Lower leg skin (tissue), 4 donors: ENCODE measurements around the gene PTPRU. TPM values are rescaled to one million over a fixed set of nuclear protein-coding genes. Genes with fewer than 3 reads are reported as not detected.

Source experiments
- DNase-seq, 2 donors: peaks; one replicate each; pipeline ENCODE4 v3.0.0-alpha.2; 2019; ENCODE audit warnings: low spot score in 2 of 2
- H3K4me3 ChIP-seq: fragments of 200-600 bp; sonication (generic); 2 replicates; pipeline ENCODE4 v1.5.1; 2017; ENCODE audit warnings: mild to moderate bottlenecking, low read depth; ENCODE audit not compliant: poor library complexity, severe bottlenecking
- POLR2A ChIP-seq, 2 donors: fragments of 450-650 bp; IDR thresholded peaks; one replicate each; pipeline ENCODE4 v1.6.1; 2016 to 2017; ENCODE audit warnings: antibody characterized with exemption in 2 of 2, mild to moderate bottlenecking in 1 of 2, moderate library complexity in 1 of 2
- WGBS, 2 donors: methylation state at CpG; one replicate each; pipeline ENCODE4 v1.1.5; 2018; 5-methylcytosine and 5-hydroxymethylcytosine counted together
- intact Hi-C: fragments of 100-400 bp; cut with DNase I; formaldehyde crosslinking; loops from one replicate; pipeline ENCODE4 v1.15.0; 2023; ENCODE audit warnings: low total_unique reads
- total RNA-seq, 4 donors: library from RNA; depleted of rRNA; stranded (reverse); fragments of >200 nt; gene quantifications; one replicate each; pipeline ENCODE4 v1.1.0, GENCODE V29; 2016
- TF ChIP-seq, protein P1 (sequence below), 3 donors: fragments of 450-650 bp; IDR thresholded peaks; one replicate each; pipeline ENCODE4 v1.5.1; 2016; ENCODE audit warnings: antibody characterized with exemption in 3 of 3, mild to moderate bottlenecking in 3 of 3, moderate library complexity in 2 of 3

The PTPRU gene
- total RNA-seq, 4 donors from 2014 or later, result 15.9 to 56.3 (median 30.6) TPM

DNA sequence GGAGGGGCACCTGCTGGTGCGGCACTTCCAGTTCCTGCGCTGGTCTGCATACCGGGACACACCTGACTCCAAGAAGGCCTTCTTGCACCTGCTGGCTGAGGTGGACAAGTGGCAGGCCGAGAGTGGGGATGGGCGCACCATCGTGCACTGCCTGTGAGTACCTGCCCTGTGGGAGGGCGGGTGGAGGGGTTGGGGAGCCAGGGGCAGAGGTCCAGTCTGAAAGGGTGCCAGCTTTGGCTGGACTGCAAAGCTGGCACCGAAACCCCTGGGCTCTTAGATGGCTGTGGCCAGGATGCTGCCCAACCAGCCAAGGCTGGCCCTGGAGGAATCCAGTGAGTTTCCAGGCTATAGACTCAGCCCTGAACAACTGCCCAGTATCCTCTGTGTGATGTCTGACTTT, 87.3 kb downstream of the PTPRU start:
- intact Hi-C loops, result no loop called here
- no peak for DNase-seq
- H3K4me3 ChIP-seq, result no peak overlapping the region
- no peak for TF ChIP-seq POLR2A (IDR thresholded peaks at IDR 0.05)
- TF ChIP-seq, protein P1, sequence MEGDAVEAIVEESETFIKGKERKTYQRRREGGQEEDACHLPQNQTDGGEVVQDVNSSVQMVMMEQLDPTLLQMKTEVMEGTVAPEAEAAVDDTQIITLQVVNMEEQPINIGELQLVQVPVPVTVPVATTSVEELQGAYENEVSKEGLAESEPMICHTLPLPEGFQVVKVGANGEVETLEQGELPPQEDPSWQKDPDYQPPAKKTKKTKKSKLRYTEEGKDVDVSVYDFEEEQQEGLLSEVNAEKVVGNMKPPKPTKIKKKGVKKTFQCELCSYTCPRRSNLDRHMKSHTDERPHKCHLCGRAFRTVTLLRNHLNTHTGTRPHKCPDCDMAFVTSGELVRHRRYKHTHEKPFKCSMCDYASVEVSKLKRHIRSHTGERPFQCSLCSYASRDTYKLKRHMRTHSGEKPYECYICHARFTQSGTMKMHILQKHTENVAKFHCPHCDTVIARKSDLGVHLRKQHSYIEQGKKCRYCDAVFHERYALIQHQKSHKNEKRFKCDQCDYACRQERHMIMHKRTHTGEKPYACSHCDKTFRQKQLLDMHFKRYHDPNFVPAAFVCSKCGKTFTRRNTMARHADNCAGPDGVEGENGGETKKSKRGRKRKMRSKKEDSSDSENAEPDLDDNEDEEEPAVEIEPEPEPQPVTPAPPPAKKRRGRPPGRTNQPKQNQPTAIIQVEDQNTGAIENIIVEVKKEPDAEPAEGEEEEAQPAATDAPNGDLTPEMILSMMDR (IDR thresholded peaks at IDR 0.05), result no peak
- 93 to 98% methylated on average over 8 of the region's 8 CpGs for WGBS, 2 donors

DNA sequence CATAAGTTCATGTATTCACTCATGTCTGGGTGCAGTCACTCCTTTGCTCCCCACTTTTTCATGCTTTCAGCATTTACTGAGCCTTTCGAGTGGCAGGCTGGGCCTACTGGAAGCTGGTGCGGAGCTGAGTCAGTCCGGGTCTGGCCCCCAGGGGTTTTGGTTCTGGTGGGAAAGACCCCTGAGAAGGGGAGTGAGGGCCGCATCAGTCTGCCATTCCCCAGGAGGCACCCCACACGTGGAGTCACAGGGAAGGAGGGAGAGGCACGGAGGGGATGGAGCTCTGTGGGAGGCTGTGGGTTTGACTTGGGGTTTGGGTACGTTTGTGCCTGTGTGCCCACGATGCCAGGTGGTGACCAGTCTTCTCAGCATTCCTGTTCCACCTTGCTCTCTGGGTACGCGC, 87.9 kb downstream of the PTPRU start:
- no peak for DNase-seq
- intact Hi-C loops, result no loop called here
- WGBS, 2 donors, result 84 to 87% methylated on average over 10 of the region's 10 CpGs
- no peak for TF ChIP-seq POLR2A (IDR thresholded peaks at IDR 0.05)
- TF ChIP-seq, protein P1 (IDR thresholded peaks at IDR 0.05), result no peak
- H3K4me3 ChIP-seq, result no peak overlapping the region

DNA sequence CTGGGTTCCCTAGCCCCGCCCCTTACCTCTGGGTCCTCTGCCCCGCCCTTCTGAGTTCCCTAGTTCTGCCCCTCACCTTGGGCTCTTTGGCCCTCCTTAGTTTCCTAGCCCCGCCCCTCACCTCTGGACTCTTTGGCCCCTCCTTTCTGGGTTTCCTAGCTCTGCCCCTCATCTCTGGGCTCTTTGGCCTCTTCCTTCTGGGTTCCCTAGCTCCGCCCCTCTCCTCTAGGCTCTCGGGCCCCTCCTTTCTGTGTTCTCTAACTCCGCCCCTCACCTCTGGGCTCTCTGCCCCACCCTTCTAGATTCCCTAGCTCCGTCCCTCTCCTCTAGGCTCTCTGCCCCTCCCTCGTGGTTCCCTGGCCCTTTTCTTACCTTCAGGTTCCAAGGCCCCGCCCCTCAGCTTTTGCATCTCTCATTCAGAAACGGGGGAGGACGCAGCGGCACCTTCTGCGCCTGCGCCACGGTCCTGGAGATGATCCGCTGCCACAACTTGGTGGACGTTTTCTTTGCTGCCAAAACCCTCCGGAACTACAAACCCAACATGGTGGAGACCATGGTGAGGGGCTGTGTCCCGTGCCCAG, 88.5 kb downstream of the PTPRU start:
- intact Hi-C loops, result no loop called here
- DNase-seq, result no peak
- WGBS, 2 donors, result 63 to 77% methylated on average over 19 of the region's 19 CpGs
- H3K4me3 ChIP-seq, result no peak overlapping the region
- no peak for TF ChIP-seq POLR2A (IDR thresholded peaks at IDR 0.05)
- TF ChIP-seq, protein P1 (IDR thresholded peaks at IDR 0.05), result no peak

DNA sequence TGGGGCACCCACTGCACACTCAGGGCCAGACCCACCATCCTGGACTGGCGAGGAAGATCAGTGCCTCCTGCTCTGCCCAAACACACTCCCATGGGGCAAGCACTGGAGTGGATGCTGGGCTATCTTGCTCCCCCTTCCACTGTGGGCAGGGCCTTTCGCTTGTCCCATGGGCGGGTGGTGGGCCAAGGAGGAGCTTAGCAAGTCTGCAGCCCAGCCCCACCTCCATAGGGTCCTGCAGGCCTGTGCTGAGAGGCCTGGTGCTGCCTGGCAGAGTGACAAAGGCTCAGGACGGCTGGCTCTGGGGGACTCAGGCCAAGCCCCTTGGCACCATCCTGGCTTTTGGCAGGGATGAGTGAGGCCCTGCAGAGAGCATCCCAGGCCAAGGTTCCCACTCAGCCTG, 89.4 kb downstream of the PTPRU start:
- TF ChIP-seq, protein P1 (IDR thresholded peaks at IDR 0.05), result no peak
- no peak for TF ChIP-seq POLR2A (IDR thresholded peaks at IDR 0.05)
- H3K4me3 ChIP-seq, result no peak overlapping the region
- WGBS, 2 donors, result 78 to 100% methylated on average over 1 to 2 of the region's 4 CpGs
- intact Hi-C loops, result loop anchor here (2.0 kb wide), 1 partner anchor 77 kb away; no protein-coding TSS in a partner anchor
- DNase-seq, result no peak

DNA sequence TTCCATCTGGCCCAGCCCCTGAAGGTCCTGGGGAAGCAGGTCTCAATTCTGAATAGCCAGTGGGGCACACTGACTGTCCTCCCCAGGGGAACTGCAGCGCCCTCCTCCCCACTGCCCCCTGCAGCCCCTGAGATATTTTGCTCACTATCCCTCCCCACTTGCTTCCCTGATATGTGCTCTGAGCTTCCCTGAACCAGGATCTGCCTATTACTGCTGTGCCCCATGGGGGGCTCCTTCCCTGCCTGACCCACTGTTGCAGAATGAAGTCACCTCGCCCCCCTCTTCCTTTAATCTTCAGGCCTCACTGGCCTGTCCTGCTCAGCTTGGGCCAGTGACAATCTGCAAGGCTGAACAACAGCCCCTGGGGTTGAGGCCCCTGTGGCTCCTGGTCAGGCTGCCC, 89.8 kb downstream of the PTPRU start:
- H3K4me3 ChIP-seq, result no peak overlapping the region
- TF ChIP-seq, protein P1 (IDR thresholded peaks at IDR 0.05), result no peak
- TF ChIP-seq POLR2A (IDR thresholded peaks at IDR 0.05), result no peak
- 85 to 92% methylated on average over 2 of the region's 2 CpGs for WGBS, 2 donors
- DNase-seq, result no peak
- intact Hi-C loops, result loop anchor here (2.0 kb wide), 1 partner anchor 77 kb away; no protein-coding TSS in a partner anchor
